HepG2 (cell line): ENCODE results near the gene CPT1B. TPM values are rescaled to one million over a fixed set of nuclear protein-coding genes. Genes with fewer than 3 reads are reported as not detected.

ENCODE experiments used
- ATAC-seq: fragments of 200-7000 bp; cut with Tn5 transposase; 3 replicates; pipeline ENCODE4 v1.9.1; 2020; ENCODE audit warnings: mild to moderate bottlenecking, moderate library complexity
- BruUV-seq: library from RNA; stranded (reverse); fragments of 400-500 nt; replicated peaks from 2 replicates; lab custom pipeline; 2021; lab: Mats Ljungman, UMichigan
- CTCF ChIA-PET: fragments of 300-600 bp; formaldehyde crosslinking; extraction: SDS; loops from one replicate; lab custom pipeline; 2021; ENCODE audit warnings: low total read pairs, inconsistent platforms, low intra/inter-chr PET ratio; lab: Yijun Ruan, JAX
- POLR2A ChIA-PET: fragments of 350-600 bp; sonication (Branson Sonifier 250); formaldehyde crosslinking; loops from one replicate; lab custom pipeline; 2020; ENCODE audit warnings: antibody characterized with exemption, inconsistent platforms; lab: Yijun Ruan, JAX
- DNase-seq: peaks from one replicate; pipeline ENCODE4 v3.0.0-alpha.2; 2015; ENCODE audit warnings: low spot score
- FAIRE-seq: peaks from 3 replicates; lab custom pipeline; 2011; peaks lifted over from hg19 to GRCh38; lab: Jason Lieb, UNC
- H2AFZ ChIP-seq: one replicate; pipeline ENCODE4 v1.6.1; 2011; ENCODE audit warnings: low read length, inconsistent platforms
- H3K27ac ChIP-seq: fragments of 300-600 bp; 3 replicates; pipeline ENCODE4 v1.8.0; 2011; ENCODE audit warnings: mixed run types, mild to moderate bottlenecking, mixed read lengths, low read length, inconsistent platforms; ENCODE audit not compliant: insufficient read depth; ENCODE audit errors: extremely low read length
- H3K27me3 ChIP-seq, 2 experiments: fragments of 200-600 bp in 1 of 2; 2 replicates in 1 of 2; 3 replicates in 1 of 2; pipeline versions ENCODE4 v1.6.0 to v1.8.0; 2011; ENCODE audit warnings: low read length in 2 of 2, mild to moderate bottlenecking in 2 of 2, moderate library complexity in 2 of 2, inconsistent platforms in 1 of 2; ENCODE audit not compliant: insufficient read depth in 2 of 2, control insufficient read depth in 1 of 2
- H3K36me3 ChIP-seq, 2 experiments: fragments of 200-600 bp in 1 of 2; replicated peaks in 1 of 2; 2 replicates in 1 of 2; 3 replicates in 1 of 2; pipeline versions ENCODE4 v1.5.1 to v1.8.0; 2011; ENCODE audit warnings: low read length in 2 of 2, inconsistent platforms in 1 of 2; ENCODE audit not compliant: insufficient read depth in 2 of 2, control insufficient read depth in 1 of 2
- H3K4me1 ChIP-seq: 2 replicates; pipeline ENCODE4 v1.5.1; 2012; ENCODE audit warnings: low read length, inconsistent platforms; ENCODE audit not compliant: insufficient read depth
- H3K4me2 ChIP-seq: 2 replicates; pipeline ENCODE4 v1.6.0; 2011; ENCODE audit warnings: low read depth, low read length, inconsistent platforms
- H3K4me3 ChIP-seq, 3 experiments: fragments of 200-600 bp in 1 of 3; sonication (generic), shearing (Covaris generic) in 1 of 3; replicated peaks in 1 of 3; 2 replicates each; pipeline ENCODE4 v1.5.1; 2011 to 2016; ENCODE audit warnings: low read length in 3 of 3, inconsistent platforms in 2 of 3, low read depth in 2 of 3, mild to moderate bottlenecking in 2 of 3, control low read depth in 1 of 3, mixed read lengths in 1 of 3; ENCODE audit not compliant: insufficient read depth in 1 of 3
- H3K79me2 ChIP-seq: one replicate; pipeline ENCODE4 v1.6.1; 2011; ENCODE audit warnings: low read length, inconsistent platforms; ENCODE audit not compliant: insufficient read depth
- H3K9ac ChIP-seq: 2 replicates; pipeline ENCODE4 v1.6.0; 2011; ENCODE audit warnings: mild to moderate bottlenecking, low read depth, low read length, inconsistent platforms; ENCODE audit not compliant: insufficient read depth
- H3K9me3 ChIP-seq: 2 replicates; pipeline ENCODE4 v1.5.1; 2012; ENCODE audit warnings: mild to moderate bottlenecking, low read length
- H4K20me1 ChIP-seq: 2 replicates; pipeline ENCODE4 v1.6.0; 2011; ENCODE audit warnings: inconsistent platforms, mild to moderate bottlenecking, low read length, moderate library complexity; ENCODE audit not compliant: insufficient read depth
- AGO1 ChIP-seq: fragments of 200-400 bp; formaldehyde crosslinking; IDR thresholded peaks from 2 replicates; pipeline ENCODE4 v1.6.1; 2017; ENCODE audit warnings: mild to moderate bottlenecking, low read depth, low read length, moderate library complexity; ENCODE audit not compliant: poor library complexity, severe bottlenecking
- STAG1 ChIP-seq: sonication (generic); formaldehyde crosslinking; IDR thresholded peaks from 2 replicates; pipeline ENCODE4 v1.4.0; 2020; ENCODE audit warnings: missing genetic modification reagents
- TCF7 ChIP-seq: sonication (generic); IDR thresholded peaks from 2 replicates; pipeline ENCODE4 v1.6.1; 2016; ENCODE audit warnings: antibody characterized with exemption, low read depth
- ZBTB39 ChIP-seq: sonication (generic); formaldehyde crosslinking; IDR thresholded peaks from 2 replicates; pipeline ENCODE4 v1.5.0; 2020; ENCODE audit warnings: missing genetic modification reagents
- ZHX1 ChIP-seq: sonication (generic); formaldehyde crosslinking; IDR thresholded peaks from 2 replicates; pipeline ENCODE4 v1.8.1; 2022; ENCODE audit warnings: low read depth, mild to moderate bottlenecking, missing genetic modification reagents
- ZNF326 ChIP-seq: sonication (generic); formaldehyde crosslinking; IDR thresholded peaks from 2 replicates; pipeline ENCODE4 v1.4.0; 2020; ENCODE audit warnings: missing genetic modification reagents, borderline replicate concordance
- ZNF33A ChIP-seq: sonication (generic); formaldehyde crosslinking; IDR thresholded peaks from 2 replicates; pipeline ENCODE4 v1.5.1; 2020; ENCODE audit warnings: missing genetic modification reagents, mild to moderate bottlenecking, moderate library complexity, borderline replicate concordance
- ZNF800 ChIP-seq: sonication (generic); formaldehyde crosslinking; IDR thresholded peaks from 2 replicates; pipeline ENCODE4 v1.4.0; 2020; ENCODE audit warnings: missing genetic modification reagents
- WGBS: methylation state at CpG from one replicate; pipeline ENCODE4 v1.1.6; 2017; ENCODE audit warnings: low lambda C conversion rate; 5-methylcytosine and 5-hydroxymethylcytosine counted together
- in situ Hi-C: cut with HindIII; loops from 2 replicates; pipeline ENCODE4 v1.10.0; 2017; ENCODE audit warnings: low pct_unique_long_range_greater_than_20kb; ENCODE audit not compliant: extremely low pct_ligation_motif_present
- intact Hi-C: fragments of 100-400 bp; cut with micrococcal nuclease; formaldehyde crosslinking; loops from one replicate; pipeline ENCODE4 v1.10.0; 2022; ENCODE audit not compliant: unreplicated experiment
- polyA plus RNA-seq, 8 experiments: library from polyadenylated mRNA; depleted of rRNA in 3 of 8; stranded (reverse) in 7 of 8; unstranded in 1 of 8; fragments of >200 nt; fragmentation: Illumina TruSeq in 4 of 8; extraction: Trizol in 4 of 8; gene quantifications; 2 replicates each; pipeline versions ENCODE4 v1.2.1 to v1.2.3, GENCODE V29; 2011 to 2016; ENCODE audit warnings: low read depth in 4 of 8, missing spikeins in 1 of 8, mixed read lengths in 1 of 8; ENCODE audit not compliant: insufficient read depth in 1 of 8
- total RNA-seq, 5 experiments: library from RNA; depleted of rRNA; stranded (reverse); fragments of >200 nt; fragmentation: Illumina TruSeq; extraction: Trizol; gene quantifications; 2 replicates each; pipeline ENCODE4 v1.2.3, GENCODE V29; 2016; ENCODE audit warnings: low read depth in 1 of 5

Gene CPT1B
- total and polyA plus RNA-seq, 2 of the 13 experiments (the other 11 are each of a cell fraction or from before 2014, with no cell fraction given): 9.2 to 19.5 TPM

- TF ChIP-seq ZHX1 (CRISPR knock-in tag) (no peak), ZBTB39 (no peak)
These were observed 47.7 kb downstream of the CPT1B start (continued) for GRCh38 chr22:50530580-50530876.

GRCh38 chr22:50529897-50530579 lies 48.2 kb downstream of the CPT1B start, which contains the start of gene TYMP:
TSS of gene TYMP (minus strand) at chr22:50530012. CDS start at chr22:50529709, 303 bp downstream.
- no peak for FAIRE-seq
- TSS peak; percentile 21 for BruUV-seq
- TF ChIP-seq ZNF800 (CRISPR knock-in tag): no peak
- TF ChIP-seq TCF7: no peak
- peak; percentile 23; the same call in 1 of the 2 replicates for TF ChIP-seq STAG1 (CRISPR knock-in tag)
- 0 out of 2 replicates have a peak, but pooled peaks have one; percentile 12 for TF ChIP-seq ZNF33A
- no peak; the same call in 1 of the 2 replicates for TF ChIP-seq ZNF326 (CRISPR knock-in tag)
- no peak for TF ChIP-seq AGO1

More at GRCh38 chr22:50529897-50530579, 48.2 kb downstream of the CPT1B start, which contains the start of gene TYMP:
- ChIA-PET POLR2A (interaction anchor here (1.0 to 1.9 kb wide), 10 partner anchors 8 to 170 kb away, joined by 3 to 10 read pairs (median 4); partner anchors contain the start of genes CHKB, KLHDC7B, LMF2 and NCAPH2), CTCF (no interaction called here)
- Histone ChIP-seq H3K4me2 (peak within 1 kb of the TSS; percentile 84), H2AFZ (no peak within 1 kb of the TSS), H3K79me2 (peaks cover 3% of the 10 kb centered on the region), H3K9me3 (no peaks in the 10 kb centered on the region), H3K27ac (peak within 1 kb of the TSS; percentile 74), H4K20me1 (no peaks in the 10 kb centered on the region), H3K27me3 (0 out of 5 replicates have a peak, but pooled peaks cover 0 to 6% of the 10 kb centered on the region in 2 experiments), H3K4me3 (peak within 1 kb of the TSS; percentile 58 to 83 (median 74); a peak in 5 of 6 replicates), H3K36me3 (no peaks in the 10 kb centered on the region), H3K9ac (peak within 1 kb of the TSS; percentile 73), H3K4me1 (peaks cover 74% of the 10 kb centered on the region)
- WGBS: 4% methylated on average over 10 of the region's 92 CpGs
- peak; percentile 74 for DNase-seq
- intact Hi-C loops (loop anchor here (5.0 kb wide), 1 partner anchor 32 kb away; the partner anchor contains the start of gene SYCE3), in situ Hi-C loops (loop anchor here (5.0 kb wide), 1 partner anchor 37 kb away; no protein-coding TSS in a partner anchor)
- ATAC-seq: peak; percentile 39
